GM12872 (cell line): ENCODE measurements around the gene SLX9.

Experiments
- TF ChIP-seq, protein P1 (sequence below): IDR thresholded peaks from 3 replicates; pipeline ENCODE4 v1.5.1; 2011; ENCODE audit warnings: low read depth, mild to moderate bottlenecking, low read length, moderate library complexity; ENCODE audit not compliant: insufficient read depth

SLX9 gene

DNA sequence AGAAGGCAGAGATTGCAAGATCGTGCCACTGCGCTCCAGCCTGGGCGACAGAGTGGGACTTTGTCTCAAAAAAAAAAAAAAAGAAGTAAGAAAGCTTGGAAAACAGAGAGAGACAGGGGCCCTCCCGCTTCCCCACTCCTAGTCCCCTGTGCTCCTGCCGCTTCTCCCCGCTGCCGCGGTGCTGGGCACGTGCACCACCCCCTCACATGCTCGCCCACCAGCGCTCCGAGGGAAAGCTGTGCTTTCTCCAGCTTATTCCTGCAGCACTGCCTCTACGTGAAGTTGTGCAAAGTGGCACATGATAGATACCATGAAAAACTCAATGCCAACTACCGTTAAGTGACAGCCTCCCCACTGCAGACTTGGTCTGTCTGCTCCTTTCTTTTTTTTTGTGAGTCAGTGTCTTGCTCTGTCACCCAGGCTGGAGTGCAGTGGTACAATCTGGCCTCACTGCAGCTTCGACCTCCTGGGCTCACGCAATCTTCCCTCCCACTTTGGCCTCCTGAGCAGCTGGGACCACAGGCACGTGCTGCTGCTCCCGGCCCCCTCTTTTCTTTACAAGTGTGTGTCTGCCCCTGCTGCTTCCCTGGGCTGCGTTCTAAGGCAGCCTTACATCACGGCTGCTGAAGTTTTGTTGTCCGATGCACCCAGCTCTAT lies 15.4 kb downstream of the SLX9 start:
- TF ChIP-seq, protein P1, sequence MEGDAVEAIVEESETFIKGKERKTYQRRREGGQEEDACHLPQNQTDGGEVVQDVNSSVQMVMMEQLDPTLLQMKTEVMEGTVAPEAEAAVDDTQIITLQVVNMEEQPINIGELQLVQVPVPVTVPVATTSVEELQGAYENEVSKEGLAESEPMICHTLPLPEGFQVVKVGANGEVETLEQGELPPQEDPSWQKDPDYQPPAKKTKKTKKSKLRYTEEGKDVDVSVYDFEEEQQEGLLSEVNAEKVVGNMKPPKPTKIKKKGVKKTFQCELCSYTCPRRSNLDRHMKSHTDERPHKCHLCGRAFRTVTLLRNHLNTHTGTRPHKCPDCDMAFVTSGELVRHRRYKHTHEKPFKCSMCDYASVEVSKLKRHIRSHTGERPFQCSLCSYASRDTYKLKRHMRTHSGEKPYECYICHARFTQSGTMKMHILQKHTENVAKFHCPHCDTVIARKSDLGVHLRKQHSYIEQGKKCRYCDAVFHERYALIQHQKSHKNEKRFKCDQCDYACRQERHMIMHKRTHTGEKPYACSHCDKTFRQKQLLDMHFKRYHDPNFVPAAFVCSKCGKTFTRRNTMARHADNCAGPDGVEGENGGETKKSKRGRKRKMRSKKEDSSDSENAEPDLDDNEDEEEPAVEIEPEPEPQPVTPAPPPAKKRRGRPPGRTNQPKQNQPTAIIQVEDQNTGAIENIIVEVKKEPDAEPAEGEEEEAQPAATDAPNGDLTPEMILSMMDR: no peak

DNA sequence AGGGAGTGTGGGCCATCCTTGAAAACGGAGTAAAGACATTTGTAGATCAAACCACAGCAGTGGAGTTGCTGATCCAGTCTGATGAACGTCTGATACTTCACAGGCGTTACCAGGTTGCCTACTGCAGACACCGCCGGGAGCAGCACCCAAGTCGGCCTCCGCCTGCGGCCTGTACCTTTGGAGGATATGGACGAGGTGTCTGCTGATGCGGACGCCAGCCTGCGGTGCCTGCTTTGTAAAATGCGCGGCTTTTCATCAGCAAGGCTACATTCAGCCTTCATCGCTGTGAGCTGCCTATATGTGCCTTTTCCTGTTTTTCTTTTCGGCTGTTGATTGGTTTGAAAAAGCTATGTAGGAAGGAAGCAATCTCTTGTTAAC lies 16.0 kb downstream of the SLX9 start:
- TF ChIP-seq, protein P1: no peak

DNA sequence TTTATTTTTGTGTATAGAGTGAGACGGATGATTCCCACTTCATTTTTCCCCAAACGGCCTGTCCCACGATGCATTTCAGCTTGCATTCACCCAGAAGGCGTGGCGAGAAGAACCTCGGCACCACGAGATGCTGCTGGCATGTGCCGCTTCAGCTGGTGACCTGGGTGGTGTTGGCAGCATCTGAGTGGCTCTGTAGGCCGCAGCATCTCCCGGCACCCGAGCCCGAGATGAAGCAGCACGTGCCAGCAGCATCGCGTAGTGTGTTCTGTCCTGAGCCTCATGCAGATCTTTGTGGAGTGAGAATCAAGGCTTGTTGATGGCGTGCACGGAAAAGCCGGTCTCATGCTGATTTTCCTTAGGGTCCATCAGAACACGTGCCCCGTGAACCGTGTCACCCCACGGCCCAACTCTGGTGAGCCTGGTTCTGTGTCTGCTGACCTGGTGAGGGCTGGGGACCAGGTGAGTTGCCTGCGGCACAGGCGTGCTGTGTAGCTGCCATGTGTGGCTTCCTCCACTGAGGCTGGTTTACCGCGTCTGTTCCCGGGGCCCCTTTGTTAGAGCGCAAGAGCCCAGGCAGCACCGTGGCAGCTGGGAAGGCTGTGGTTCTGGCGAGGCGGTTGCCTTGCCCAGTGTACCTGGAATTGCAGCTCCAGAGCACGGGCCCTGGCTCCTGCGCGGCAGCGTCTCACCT lies 16.7 kb downstream of the SLX9 start:
- TF ChIP-seq, protein P1: no peak

DNA sequence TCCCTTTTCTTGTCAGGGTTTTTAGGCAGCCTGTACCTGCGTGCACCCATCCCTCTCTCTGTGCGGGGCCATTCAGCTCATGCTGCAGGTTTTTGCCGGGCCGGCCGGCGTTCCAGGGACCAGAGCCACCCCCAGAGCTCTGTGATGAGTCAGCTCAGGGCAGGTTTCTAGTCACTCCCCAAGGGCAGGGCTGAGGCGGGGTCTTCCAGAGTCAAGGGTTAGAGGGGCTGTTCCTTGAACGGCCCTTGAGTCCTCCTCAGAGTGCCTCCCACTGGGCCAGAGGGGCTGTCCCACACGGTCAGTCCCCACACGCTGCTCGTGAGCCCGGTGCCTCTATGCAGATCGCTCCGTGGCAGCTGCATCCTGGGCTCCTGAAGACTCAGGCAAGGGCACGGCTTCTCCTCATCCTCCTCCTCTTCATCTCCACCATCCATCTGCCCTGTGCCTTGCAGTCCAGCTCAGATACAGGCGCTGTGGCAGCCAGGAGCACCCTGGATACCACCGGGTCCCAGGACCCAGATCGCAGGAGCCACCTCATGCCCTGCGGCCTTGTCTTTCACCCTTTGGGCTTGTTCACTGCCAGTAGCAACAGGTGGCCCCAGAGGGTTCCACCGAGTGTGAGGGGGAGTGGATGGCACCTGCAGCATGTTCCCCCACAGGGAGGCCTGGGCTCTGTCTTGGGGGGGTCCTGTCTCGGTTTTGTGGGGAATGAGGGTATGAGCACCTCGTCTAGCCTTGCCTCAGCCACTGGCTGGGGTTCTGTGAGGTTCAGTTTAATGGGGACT lies 17.4 kb downstream of the SLX9 start:
- TF ChIP-seq, protein P1: no peak

DNA sequence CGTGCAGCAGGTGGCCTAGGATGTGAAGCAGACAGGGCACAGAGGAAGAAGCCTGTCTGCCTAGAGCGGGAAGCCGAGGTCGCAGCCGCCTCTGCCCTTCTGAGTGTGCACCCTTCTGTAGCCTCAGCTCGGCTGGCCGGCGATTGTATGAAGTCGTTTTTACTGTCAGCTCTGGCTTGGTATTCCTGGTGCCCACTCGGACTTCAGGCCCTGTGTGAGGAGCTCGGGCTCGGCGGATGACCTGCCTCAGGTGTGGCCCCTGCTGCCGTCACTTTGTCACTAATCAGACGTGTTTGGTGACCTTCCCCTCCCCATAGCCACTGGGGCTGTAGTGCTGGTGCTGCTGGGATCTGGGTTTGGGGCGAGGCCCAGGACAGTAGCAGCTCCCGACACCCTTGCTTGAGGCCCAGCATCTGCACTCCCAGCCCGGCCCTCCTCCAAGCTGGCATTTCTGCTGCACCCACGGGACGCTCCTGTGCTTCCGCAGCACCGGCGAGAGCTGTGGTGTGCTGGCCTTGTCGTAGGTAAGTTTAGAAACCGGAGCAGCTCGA lies 18.1 kb downstream of the SLX9 start:
- TF ChIP-seq, protein P1: no peak

DNA sequence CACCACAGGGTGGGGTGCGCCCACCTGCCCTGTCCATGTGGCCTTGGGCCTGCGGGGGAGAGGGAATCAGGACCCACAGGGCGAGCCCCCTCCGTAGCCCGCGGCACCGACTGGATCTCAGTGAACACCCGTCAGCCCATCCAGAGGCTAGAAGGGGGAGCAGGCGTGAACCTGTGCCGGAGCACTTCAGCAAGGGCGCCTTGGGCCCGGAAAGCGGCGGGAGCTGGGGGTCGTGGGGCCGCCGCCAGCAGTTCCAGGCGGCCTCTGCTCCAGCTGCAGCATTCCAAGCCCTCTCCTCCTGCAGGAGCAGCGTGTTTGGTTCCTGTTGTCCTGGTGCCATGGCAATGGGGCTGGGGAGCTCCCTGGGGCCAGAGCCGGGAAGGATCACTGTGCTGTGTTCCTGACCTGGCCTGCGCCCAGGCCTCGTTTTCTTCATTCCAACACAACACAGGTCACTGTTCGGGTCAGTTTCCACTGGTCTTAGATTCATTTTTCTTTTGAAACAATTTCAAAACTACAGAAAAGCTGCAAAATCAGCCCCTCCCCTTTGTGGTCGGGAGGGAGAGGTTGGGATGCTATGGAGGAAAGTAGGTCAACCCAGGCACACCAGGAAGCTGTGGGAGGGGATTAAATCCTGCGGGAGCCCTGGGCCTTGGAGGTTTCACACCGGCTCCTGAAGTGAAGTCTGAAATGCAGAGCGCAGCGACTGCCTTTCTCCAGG lies 18.8 kb downstream of the SLX9 start:
- TF ChIP-seq, protein P1: no peak
